Colonic mucosa (tissue), 4 donors: Measurements from ENCODE around the gene C2orf76. TPM values are rescaled to one million over a fixed set of nuclear protein-coding genes. Genes with fewer than 3 reads are reported as not detected.

Source experiments
- DNase-seq: peaks from one replicate; pipeline ENCODE4 v3.0.0-alpha.2; 2020
- H3K27ac ChIP-seq: fragments of 200-600 bp; one replicate; pipeline ENCODE4 v1.8.0; 2021
- H3K27me3 ChIP-seq: fragments of 200-600 bp; one replicate; pipeline ENCODE4 v1.8.0; 2021
- H3K36me3 ChIP-seq: fragments of 200-600 bp; one replicate; pipeline ENCODE4 v1.8.0; 2021
- H3K4me1 ChIP-seq: fragments of 200-600 bp; one replicate; pipeline ENCODE4 v1.8.0; 2021; ENCODE audit warnings: mild to moderate bottlenecking
- H3K4me3 ChIP-seq: fragments of 200-600 bp; one replicate; pipeline ENCODE4 v1.8.0; 2021
- H3K9ac ChIP-seq, 2 donors: one replicate each; pipeline ENCODE4 v1.7.0; 2013; ENCODE audit warnings: control low read depth in 2 of 2, low read depth in 2 of 2, low read length in 2 of 2
- H3K9me3 ChIP-seq: fragments of 200-600 bp; one replicate; pipeline ENCODE4 v1.8.0; 2021
- CTCF ChIP-seq: fragments of 200-600 bp; IDR thresholded peaks from one replicate; pipeline ENCODE4 v1.8.0; 2022; ENCODE audit warnings: antibody characterized with exemption, mild to moderate bottlenecking
- intact Hi-C: fragments of 100-400 bp; cut with DNase I; formaldehyde crosslinking; loops from one replicate; pipeline ENCODE4 v1.14.1; 2022
- total RNA-seq, 2 donors: library from RNA; stranded (reverse); fragmentation: NEBNext Ultra II Directional in 1 of 2; extraction: Animal tissue kit (Norgen Biotek cat#: 25700) in 1 of 2; gene quantifications; one replicate each; pipeline ENCODE4 v1.2.1, GENCODE V29; 2021
- donor health status: healthy.
- donor health status: DM: no; HTN: no; CAD: no.
- donor health status: DM: no; HTN: no; CAD: no.

Gene C2orf76
- total RNA-seq, 2 donors from 2014 or later, result 4.7 to 6.6 TPM

- Histone ChIP-seq H3K4me1 (no peaks in the 10 kb centered on the region), H3K9me3 (no peaks in the 10 kb centered on the region), H3K27ac (no peak overlapping the region), H3K36me3 (no peaks in the 10 kb centered on the region), H3K27me3 (no peaks in the 10 kb centered on the region), H3K9ac (no peak overlapping the region), H3K4me3 (no peak overlapping the region)
- intact Hi-C loops, result no loop called here
- TF ChIP-seq CTCF, result peak; percentile 70
- DNase-seq, result peak; percentile 36
Observed at GRCh38 chr2:119264781-119265692, 101.6 kb downstream of the C2orf76 start.

- Histone ChIP-seq H3K4me3 (no peak overlapping the region), H3K36me3 (no peaks in the 10 kb centered on the region), H3K27me3 (no peaks in the 10 kb centered on the region), H3K27ac (no peak overlapping the region), H3K4me1 (no peaks in the 10 kb centered on the region), H3K9me3 (no peaks in the 10 kb centered on the region), H3K9ac (no peak overlapping the region)
- no peak for DNase-seq
- TF ChIP-seq CTCF, result no peak
- intact Hi-C loops, result no loop called here
Observed at GRCh38 chr2:119263656-119264055, 103.0 kb downstream of the C2orf76 start.

GRCh38 chr2:119263025-119263424 is 103.6 kb downstream of the C2orf76 start:
- H3K9ac ChIP-seq, result no peak overlapping the region
- no peak overlapping the region for H3K27ac ChIP-seq
- H3K4me3 ChIP-seq, result no peak overlapping the region
- no peaks in the 10 kb centered on the region for H3K27me3 ChIP-seq
- no peaks in the 10 kb centered on the region for H3K9me3 ChIP-seq
- no peaks in the 10 kb centered on the region for H3K4me1 ChIP-seq
- intact Hi-C loops, result no loop called here
- DNase-seq, result no peak
- TF ChIP-seq CTCF, result no peak
- H3K36me3 ChIP-seq, result no peaks in the 10 kb centered on the region

GRCh38 chr2:119261493-119262225 is 105.0 kb downstream of the C2orf76 start:
- DNase-seq, result no peak
- intact Hi-C loops, result no loop called here
- H3K4me1 ChIP-seq, result no peaks in the 10 kb centered on the region
- H3K27ac ChIP-seq, result no peak overlapping the region
- H3K9ac ChIP-seq, result no peak overlapping the region
- H3K4me3 ChIP-seq, result no peak overlapping the region
- H3K9me3 ChIP-seq, result no peaks in the 10 kb centered on the region
- H3K36me3 ChIP-seq, result no peaks in the 10 kb centered on the region
- H3K27me3 ChIP-seq, result no peaks in the 10 kb centered on the region
- no peak for TF ChIP-seq CTCF

GRCh38 chr2:119260646-119261492 is 105.8 kb downstream of the C2orf76 start:
- TF ChIP-seq CTCF, result no peak
- intact Hi-C loops, result no loop called here
- Histone ChIP-seq H3K9me3 (no peaks in the 10 kb centered on the region), H3K36me3 (no peaks in the 10 kb centered on the region), H3K27me3 (no peaks in the 10 kb centered on the region), H3K4me1 (no peaks in the 10 kb centered on the region), H3K27ac (no peak overlapping the region), H3K9ac (no peak overlapping the region), H3K4me3 (no peak overlapping the region)
- DNase-seq, result no peak
